Thoracic aorta (tissue), 2 donors: Measurements from ENCODE around the gene CCDC181. TPM values are rescaled to one million over a fixed set of nuclear protein-coding genes. Genes with fewer than 3 reads are reported as not detected.

Source experiments
- ATAC-seq: fragments of 150-250 bp; one replicate; pipeline ENCODE4 v1.8.0; 2017; ENCODE audit warnings: low read depth; ENCODE audit not compliant: insufficient number of reproducible peaks, low FRiP score
- DNase-seq: peaks from one replicate; pipeline ENCODE4 v3.0.0-alpha.2; 2020; ENCODE audit warnings: low spot score
- H3K27ac ChIP-seq, 2 donors: fragments of 200-600 bp; sonication (generic); 1 replicate in 1 of 2; 2 replicates in 1 of 2; pipeline ENCODE4 v1.5.1; 2016; ENCODE audit warnings: mild to moderate bottlenecking in 2 of 2, moderate library complexity in 2 of 2
- H3K27me3 ChIP-seq: fragments of 200-600 bp; sonication (generic); replicated peaks from 2 replicates; pipeline ENCODE4 v1.6.0; 2016; ENCODE audit warnings: mild to moderate bottlenecking; ENCODE audit not compliant: insufficient read depth
- H3K36me3 ChIP-seq: fragments of 200-600 bp; sonication (generic); one replicate; pipeline ENCODE4 v1.5.1; 2016
- H3K4me1 ChIP-seq, 2 donors: fragments of 200-600 bp; sonication (generic); 1 replicate in 1 of 2; 2 replicates in 1 of 2; pipeline versions ENCODE4 v1.5.1 to v1.6.0; 2016; ENCODE audit warnings: low read depth in 2 of 2, mild to moderate bottlenecking in 1 of 2; ENCODE audit not compliant: control insufficient read depth in 1 of 2
- H3K4me3 ChIP-seq: fragments of 200-600 bp; sonication (generic); 2 replicates; pipeline ENCODE4 v1.5.1; 2016; ENCODE audit warnings: mild to moderate bottlenecking
- H3K9me3 ChIP-seq: fragments of 200-600 bp; sonication (generic); 2 replicates; pipeline ENCODE4 v1.5.1; 2016
- CTCF ChIP-seq: fragments of 200-600 bp; sonication (generic); IDR thresholded peaks from one replicate; pipeline ENCODE4 v1.5.1; 2019; ENCODE audit warnings: antibody characterized with exemption
- total RNA-seq, 2 donors: library from RNA; depleted of rRNA; stranded (reverse); fragments of >200 nt; gene quantifications; one replicate each; pipeline versions ENCODE4 v1.1.0 to v1.2.3, GENCODE V29; 2016

Gene CCDC181
- total RNA-seq, 2 donors from 2014 or later = 0.54 to 2.9 TPM

GRCh38 chr1:169395955-169396354 is 31.3 kb downstream of the CCDC181 start:
- no peak overlapping the region for H3K27ac ChIP-seq
- no peak for TF ChIP-seq CTCF
- DNase-seq (no peak), ATAC-seq (no peak)
- H3K4me1 ChIP-seq = no peaks in the 10 kb centered on the region
- H3K4me3 ChIP-seq = no peak overlapping the region
- no peaks in the 10 kb centered on the region for H3K9me3 ChIP-seq
- no peaks in the 10 kb centered on the region for H3K27me3 ChIP-seq
- H3K36me3 ChIP-seq = peaks cover 10% of the 10 kb centered on the region

- Histone ChIP-seq H3K4me3 (no peak overlapping the region), H3K27me3 (no peaks in the 10 kb centered on the region), H3K9me3 (no peaks in the 10 kb centered on the region), H3K4me1 (no peaks in the 10 kb centered on the region), H3K36me3 (peaks cover 31% of the 10 kb centered on the region), H3K27ac (no peak overlapping the region)
- no peak for TF ChIP-seq CTCF
- no peak for DNase-seq
- no peak for ATAC-seq
These were observed 34.9 kb downstream of the CCDC181 start for GRCh38 chr1:169392406-169392805.

- no peak for TF ChIP-seq CTCF
- H3K36me3 ChIP-seq = peaks cover 37% of the 10 kb centered on the region
- no peaks in the 10 kb centered on the region for H3K4me1 ChIP-seq
- no peaks in the 10 kb centered on the region for H3K9me3 ChIP-seq
- no peak overlapping the region for H3K4me3 ChIP-seq
- DNase-seq (no peak), ATAC-seq (no peak)
- no peak overlapping the region for H3K27ac ChIP-seq
- H3K27me3 ChIP-seq = no peaks in the 10 kb centered on the region
These were observed 37.0 kb downstream of the CCDC181 start for GRCh38 chr1:169390303-169390702.

GRCh38 chr1:169387399-169387798 is 39.9 kb downstream of the CCDC181 start:
- no peak for TF ChIP-seq CTCF
- ATAC-seq (no peak), DNase-seq (no peak)
- H3K27ac ChIP-seq = no peak overlapping the region
- H3K9me3 ChIP-seq = no peaks in the 10 kb centered on the region
- H3K27me3 ChIP-seq = no peaks in the 10 kb centered on the region
- H3K4me3 ChIP-seq = no peak overlapping the region
- H3K36me3 ChIP-seq = peaks cover 41% of the 10 kb centered on the region
- no peaks in the 10 kb centered on the region for H3K4me1 ChIP-seq

GRCh38 chr1:169383449-169383848 is 43.8 kb downstream of the CCDC181 start:
- Histone ChIP-seq H3K27me3 (no peaks in the 10 kb centered on the region), H3K4me3 (no peak overlapping the region), H3K36me3 (peaks cover 38% of the 10 kb centered on the region), H3K27ac (no peak overlapping the region), H3K4me1 (no peaks in the 10 kb centered on the region), H3K9me3 (no peaks in the 10 kb centered on the region)
- ATAC-seq (no peak), DNase-seq (no peak)
- TF ChIP-seq CTCF = no peak
